ENCODE data around the gene HECW1. TPM values are rescaled to one million over a fixed set of nuclear protein-coding genes. Genes with fewer than 3 reads are reported as not detected.
"Not testable (repeated sequence)": the region's sequence is repeated elsewhere in the genome, so short reads cannot be mapped to it uniquely, and the experiment has no call there.

Gene HECW1
- total RNA-seq, 2 experiments from 2014 or later: not detected

- POLR2A ChIA-PET: no interaction called here
- Mint-ChIP-seq H3K9me3 (ENCODE audit: low read depth) (no peaks in the 10 kb centered on the region), H3K4me3 (no peak overlapping the region), H3K27ac (no peak overlapping the region), H3K36me3 (ENCODE audit: low read depth) (no peaks in the 10 kb centered on the region), H3K27me3 (peaks cover 6% of the 10 kb centered on the region), H3K4me1 (peaks cover 16% of the 10 kb centered on the region)
- ATAC-seq: no peak
- intact Hi-C loops (cut with DNase I, micrococcal nuclease): no loop called here
- DNase-seq: no peak
- CTCF ChIA-PET: interaction anchor here (0.6 to 3.2 kb wide), 4 partner anchors 72 to 221 kb away, joined by 3 to 19 read pairs (median 4); no protein-coding TSS in a partner anchor
Observed at GRCh38 chr7:43577485-43577951, 465.1 kb downstream of the HECW1 start.

GRCh38 chr7:43582503-43583423, 470.3 kb downstream of the HECW1 start, which contains the start of gene STK17A:
TSS of gene STK17A (plus strand) at chr7:43583108. CDS start at chr7:43583244, 136 bp downstream.
- ChIA-PET CTCF (interaction anchor here (0.5 to 13.3 kb wide), 83 partner anchors 8 to 540 kb away, joined by 3 to 381 read pairs (median 5); partner anchors contain the start of genes COA1, MRPS24 and POLD2), POLR2A (interaction anchor here (0.6 to 6.4 kb wide), 24 partner anchors 10 to 620 kb away, joined by 3 to 66 read pairs (median 4); partner anchors contain the start of genes BLVRA and COA1)
- Mint-ChIP-seq H3K4me1 (peaks cover 29% of the 10 kb centered on the region), H3K36me3 (ENCODE audit: low read depth) (peaks cover 17% of the 10 kb centered on the region), H3K27ac (peak within 1 kb of the TSS; percentile 97), H3K9me3 (ENCODE audit: low read depth) (no peaks in the 10 kb centered on the region), H3K27me3 (peaks cover 6% of the 10 kb centered on the region), H3K4me3 (peak within 1 kb of the TSS; percentile 99)
- intact Hi-C loops (cut with DNase I, micrococcal nuclease): loop anchor here (1.0 to 5.0 kb wide), 15 partner anchors 66 to 650 kb away; partner anchors contain the start of genes COA1 (in 2 of the 2), MRPL32 (in 1 of the 2), MRPS24 (in 1 of the 2) and PSMA2 (in 1 of the 2)
- DNase-seq: peak; percentile 96
- ATAC-seq: peak; percentile 77

GRCh38 chr7:43583424-43584194, 471.2 kb downstream of the HECW1 start:
- ChIA-PET POLR2A (interaction anchor here (0.8 to 6.4 kb wide), 14 partner anchors 11 to 251 kb away, joined by 3 to 66 read pairs (median 4); partner anchors contain the start of gene COA1), CTCF (interaction anchor here (0.6 to 13.3 kb wide), 64 partner anchors 7 to 540 kb away, joined by 3 to 381 read pairs (median 6); partner anchors contain the start of genes COA1, MRPS24 and POLD2)
- peak overlapping the region; percentile 99 for H3K4me3 Mint-ChIP-seq
- H3K9me3 Mint-ChIP-seq (ENCODE audit: low read depth): no peaks in the 10 kb centered on the region
- intact Hi-C loops (cut with DNase I, micrococcal nuclease): loop anchor here (1.0 to 5.0 kb wide), 7 partner anchors 75 to 651 kb away; partner anchors contain the start of genes COA1 (in 2 of the 2), MRPL32 (in 1 of the 2), PSMA2 (in 1 of the 2) and UBE2D4 (in 1 of the 2)
- ATAC-seq: peak; percentile 20
- peak overlapping the region; percentile 97 for H3K27ac Mint-ChIP-seq
- H3K4me1 Mint-ChIP-seq: peaks cover 33% of the 10 kb centered on the region
- DNase-seq: peak; percentile 80
- H3K27me3 Mint-ChIP-seq: peaks cover 6% of the 10 kb centered on the region
- peaks cover 21% of the 10 kb centered on the region for H3K36me3 Mint-ChIP-seq (ENCODE audit: low read depth)

GRCh38 chr7:43584195-43584586, 471.7 kb downstream of the HECW1 start:
- ChIA-PET CTCF (interaction anchor here (1.3 to 13.3 kb wide), 8 partner anchors 9 to 152 kb away, joined by 3 to 381 read pairs (median 6); no protein-coding TSS in a partner anchor), POLR2A (interaction anchor here (0.6 to 6.4 kb wide), 5 partner anchors 25 to 71 kb away, joined by 3 to 66 read pairs (median 3); no protein-coding TSS in a partner anchor)
- peak; percentile 14 for ATAC-seq
- Mint-ChIP-seq H3K36me3 (ENCODE audit: low read depth) (peaks cover 21% of the 10 kb centered on the region), H3K4me3 (peak overlapping the region; percentile 99), H3K4me1 (peaks cover 39% of the 10 kb centered on the region), H3K27ac (peak overlapping the region; percentile 97), H3K27me3 (peaks cover 6% of the 10 kb centered on the region), H3K9me3 (ENCODE audit: low read depth) (no peaks in the 10 kb centered on the region)
- intact Hi-C loops (cut with DNase I, micrococcal nuclease): loop anchor here in 1 of 2 experiments (5.0 kb wide), 1 partner anchor 343 kb away; the partner anchor contains the start of gene UBE2D4
- DNase-seq: peak; percentile 63

- not testable (repeated sequence) for ATAC-seq; H3K27me3 Mint-ChIP-seq; H3K9me3 Mint-ChIP-seq (ENCODE audit: low read depth)
- Mint-ChIP-seq H3K4me3 (peak overlapping the region; percentile 99), H3K27ac (peak overlapping the region; percentile 97), H3K36me3 (ENCODE audit: low read depth) (peaks cover 21% of the 10 kb centered on the region), H3K4me1 (peaks cover 44% of the 10 kb centered on the region)
- ChIA-PET POLR2A (interaction anchor here (0.6 to 6.4 kb wide), 9 partner anchors 24 to 1032 kb away, joined by 3 to 66 read pairs (median 4); no protein-coding TSS in a partner anchor), CTCF (interaction anchor here (0.5 to 13.3 kb wide), 13 partner anchors 10 to 252 kb away, joined by 3 to 381 read pairs (median 4); no protein-coding TSS in a partner anchor)
- DNase-seq: peak; percentile 39
- intact Hi-C loops (cut with DNase I, micrococcal nuclease): loop anchor here in 1 of 2 experiments (5.0 kb wide), 1 partner anchor 343 kb away; the partner anchor contains the start of gene UBE2D4
Observed at GRCh38 chr7:43584733-43585132, 472.3 kb downstream of the HECW1 start.

GRCh38 chr7:43585562-43585961, 473.1 kb downstream of the HECW1 start:
- CTCF ChIA-PET: interaction anchor here (0.5 to 13.3 kb wide), 12 partner anchors 10 to 251 kb away, joined by 3 to 381 read pairs (median 3); no protein-coding TSS in a partner anchor

GRCh38 chr7:43586251-43586900, 473.9 kb downstream of the HECW1 start:
- ChIA-PET CTCF (interaction anchor here (0.5 to 13.3 kb wide), 8 partner anchors 14 to 114 kb away, joined by 3 to 381 read pairs (median 4); no protein-coding TSS in a partner anchor), POLR2A (interaction anchor here (0.7 to 6.4 kb wide), 5 partner anchors 17 to 63 kb away, joined by 3 to 66 read pairs (median 5); no protein-coding TSS in a partner anchor)
- Mint-ChIP-seq H3K27ac (peak overlapping the region; percentile 97), H3K4me1 (peaks cover 58% of the 10 kb centered on the region), H3K36me3 (ENCODE audit: low read depth) (peaks cover 25% of the 10 kb centered on the region), H3K9me3 (ENCODE audit: low read depth) (no peaks in the 10 kb centered on the region), H3K4me3 (peak overlapping the region; percentile 99), H3K27me3 (peaks cover 4% of the 10 kb centered on the region)
- peak; percentile 7 for ATAC-seq
- DNase-seq: no peak
- intact Hi-C loops (cut with DNase I, micrococcal nuclease): loop anchor here (1.0 kb wide), 2 partner anchors 36 to 62 kb away; no protein-coding TSS in a partner anchor

More at GRCh38 chr7:43585562-43585961, 473.1 kb downstream of the HECW1 start:
- ATAC-seq: no peak
- intact Hi-C loops (cut with DNase I, micrococcal nuclease): no loop called here
- Mint-ChIP-seq H3K4me3 (peak overlapping the region; percentile 99), H3K27ac (peak overlapping the region; percentile 97), H3K36me3 (ENCODE audit: low read depth) (peaks cover 25% of the 10 kb centered on the region), H3K4me1 (peaks cover 51% of the 10 kb centered on the region), H3K9me3 (ENCODE audit: low read depth) (no peaks in the 10 kb centered on the region), H3K27me3 (peaks cover 6% of the 10 kb centered on the region)
- POLR2A ChIA-PET: interaction anchor here (0.7 to 6.4 kb wide), 5 partner anchors 26 to 1031 kb away, joined by 3 to 66 read pairs (median 6); no protein-coding TSS in a partner anchor
- DNase-seq: no peak

- peak overlapping the region; percentile 48 for H3K4me3 Mint-ChIP-seq
- intact Hi-C loops (cut with DNase I, micrococcal nuclease): no loop called here
- H3K27me3 Mint-ChIP-seq: no peaks in the 10 kb centered on the region
- POLR2A ChIA-PET: interaction anchor here (6.4 kb wide), 1 partner anchor 61 kb away, joined by 66 read pairs; no protein-coding TSS in a partner anchor
- H3K36me3 Mint-ChIP-seq (ENCODE audit: low read depth): peaks cover 31% of the 10 kb centered on the region
- ATAC-seq: no peak
- CTCF ChIA-PET: interaction anchor here (0.7 to 13.3 kb wide), 5 partner anchors 18 to 111 kb away, joined by 3 to 381 read pairs (median 6); no protein-coding TSS in a partner anchor
- H3K9me3 Mint-ChIP-seq (ENCODE audit: low read depth): no peaks in the 10 kb centered on the region
- H3K27ac Mint-ChIP-seq: peak overlapping the region; percentile 76
- H3K4me1 Mint-ChIP-seq: peaks cover 70% of the 10 kb centered on the region
- no peak for DNase-seq
Observed at GRCh38 chr7:43588477-43589132, 476.2 kb downstream of the HECW1 start.

- intact Hi-C loops (cut with DNase I, micrococcal nuclease): no loop called here
- ATAC-seq (no peak), DNase-seq (no peak)
- Mint-ChIP-seq H3K4me1 (peaks cover 75% of the 10 kb centered on the region), H3K36me3 (ENCODE audit: low read depth) (peaks cover 29% of the 10 kb centered on the region), H3K27ac (peak overlapping the region; percentile 72), H3K27me3 (no peaks in the 10 kb centered on the region), H3K4me3 (peak overlapping the region; percentile 15), H3K9me3 (ENCODE audit: low read depth) (no peaks in the 10 kb centered on the region)
- ChIA-PET CTCF (interaction anchor here (1.1 to 13.3 kb wide), 3 partner anchors 23 to 111 kb away, joined by 3 to 381 read pairs (median 18); no protein-coding TSS in a partner anchor), POLR2A (no interaction called here)
Observed at GRCh38 chr7:43589133-43589478, 476.7 kb downstream of the HECW1 start.
